Measurements from ENCODE around the gene IL9R. TPM values are rescaled to one million over a fixed set of nuclear protein-coding genes. Genes with fewer than 3 reads are reported as not detected.

The IL9R gene
- 0.08 to 0.31 TPM (median 0.22 TPM) in 4 of 5 replicates, not detected in the other for total RNA-seq (2022; extraction: Qiagen RNA extraction; ENCODE audit: low read depth)

GRCh38 chrX:155997436-155997835, at the start of gene IL9R:
IL9R (plus strand) TSS chrX:155997696; CDS start chrX:155997760, 64 bp downstream.

Other genes with a start within 250 kb of the IL9R start
- 26.9 to 36.4 TPM (median 30.8 TPM) in 5 replicates for gene VAMP7, start 116.4 kb upstream of the IL9R start, total RNA-seq (2022; extraction: Qiagen RNA extraction; ENCODE audit: low read depth)